Measurements from ENCODE around the gene CCL21.
"Not testable (repeated sequence)": the region's sequence is repeated elsewhere in the genome, so short reads cannot be mapped to it uniquely, and the experiment has no call there.

Gene CCL21, protein sequence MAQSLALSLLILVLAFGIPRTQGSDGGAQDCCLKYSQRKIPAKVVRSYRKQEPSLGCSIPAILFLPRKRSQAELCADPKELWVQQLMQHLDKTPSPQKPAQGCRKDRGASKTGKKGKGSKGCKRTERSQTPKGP

GRCh38 chr9:34710023-34710422 lies at the start of gene CCL21:
CCL21 (minus strand) TSS chr9:34710136; CDS start chr9:34710066, 70 bp downstream.
- DNase-seq (ENCODE audit: low read depth) = no peak

DNA sequence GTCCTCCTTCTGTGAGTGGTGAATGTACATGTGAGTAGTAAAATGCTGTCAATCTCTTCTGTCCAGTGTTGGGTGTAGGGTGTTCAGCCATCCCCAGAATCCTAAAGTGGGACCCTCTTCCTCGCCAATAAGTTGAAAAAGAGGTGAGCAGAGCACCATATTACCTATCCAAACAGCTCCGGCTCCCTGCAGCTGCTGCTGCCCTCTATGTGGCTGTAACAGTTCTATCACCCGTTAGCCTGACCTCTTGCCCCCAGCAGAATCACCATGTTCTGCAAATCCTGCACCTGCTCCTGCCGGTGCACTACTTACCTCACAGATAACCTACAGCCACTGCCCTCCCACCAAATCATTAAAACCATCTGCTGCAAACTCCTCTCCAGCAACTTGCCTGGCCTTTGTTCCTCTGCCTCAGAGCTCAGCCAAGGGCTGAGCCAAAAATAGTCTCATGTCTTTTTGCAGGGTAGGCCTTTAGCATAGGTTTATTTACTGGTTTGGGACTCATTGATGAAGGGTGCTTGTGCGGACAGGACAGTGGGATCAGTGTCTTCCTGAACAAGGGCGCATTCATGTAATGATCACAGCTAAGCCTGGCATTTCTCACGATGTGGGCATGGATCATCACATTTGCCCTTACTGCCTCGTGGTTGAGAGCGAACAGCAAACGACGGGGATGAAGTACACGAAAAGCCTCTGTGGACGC lies 49.6 kb upstream of the CCL21 start:
- no peak for DNase-seq (ENCODE audit: low read depth)

DNA sequence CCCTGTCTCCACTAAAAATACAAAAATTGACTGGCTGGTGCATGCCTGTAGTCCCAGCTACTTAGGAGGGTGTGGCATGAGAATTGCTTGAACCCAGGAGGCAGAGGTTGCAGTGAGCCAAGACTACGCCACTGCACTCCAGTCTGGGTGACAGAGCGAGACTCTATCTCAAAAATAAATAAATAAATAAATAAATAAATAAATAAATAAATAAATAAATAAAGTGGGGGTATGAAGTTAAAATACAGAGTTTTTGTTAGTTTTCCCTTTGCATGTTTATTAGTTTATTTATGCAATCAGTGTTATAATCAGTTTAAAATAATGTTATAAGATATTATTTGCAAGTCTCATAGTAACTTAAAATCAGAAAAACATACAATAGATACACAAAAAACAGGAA lies 40.4 kb upstream of the CCL21 start:
- DNase-seq (ENCODE audit: low read depth) = not testable (repeated sequence)

- DNase-seq (ENCODE audit: low read depth) = no peak
Observed at GRCh38 chr9:34746526-34746925, 36.6 kb upstream of the CCL21 start.

GRCh38 chr9:34744295-34745221 lies 34.6 kb upstream of the CCL21 start:
- DNase-seq (ENCODE audit: low read depth) = no peak

DNA sequence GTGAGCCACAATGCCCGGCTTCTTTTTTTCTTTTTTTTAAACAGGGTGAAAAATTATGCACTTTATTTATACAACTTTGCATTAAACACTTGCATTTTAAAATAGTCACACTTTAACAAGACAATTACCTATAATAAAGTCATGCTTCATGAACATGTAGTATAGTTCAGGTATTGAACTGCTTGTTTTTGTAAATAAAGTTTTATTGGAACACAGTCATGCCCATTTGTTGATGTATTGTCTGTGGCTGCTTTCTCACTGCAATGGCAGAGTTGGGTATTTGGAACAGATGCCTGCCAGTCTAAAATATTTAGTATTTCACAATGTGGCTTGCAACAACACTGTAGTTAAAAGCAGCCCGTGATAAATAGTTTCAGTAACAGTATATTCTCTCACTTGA lies 32.8 kb upstream of the CCL21 start:
- DNase-seq (ENCODE audit: low read depth) = no peak

GRCh38 chr9:34741628-34742027 lies 31.7 kb upstream of the CCL21 start:
- no peak for DNase-seq (ENCODE audit: low read depth)

GRCh38 chr9:34740176-34740575 lies 30.2 kb upstream of the CCL21 start:
- not testable (repeated sequence) for DNase-seq (ENCODE audit: low read depth)

DNA sequence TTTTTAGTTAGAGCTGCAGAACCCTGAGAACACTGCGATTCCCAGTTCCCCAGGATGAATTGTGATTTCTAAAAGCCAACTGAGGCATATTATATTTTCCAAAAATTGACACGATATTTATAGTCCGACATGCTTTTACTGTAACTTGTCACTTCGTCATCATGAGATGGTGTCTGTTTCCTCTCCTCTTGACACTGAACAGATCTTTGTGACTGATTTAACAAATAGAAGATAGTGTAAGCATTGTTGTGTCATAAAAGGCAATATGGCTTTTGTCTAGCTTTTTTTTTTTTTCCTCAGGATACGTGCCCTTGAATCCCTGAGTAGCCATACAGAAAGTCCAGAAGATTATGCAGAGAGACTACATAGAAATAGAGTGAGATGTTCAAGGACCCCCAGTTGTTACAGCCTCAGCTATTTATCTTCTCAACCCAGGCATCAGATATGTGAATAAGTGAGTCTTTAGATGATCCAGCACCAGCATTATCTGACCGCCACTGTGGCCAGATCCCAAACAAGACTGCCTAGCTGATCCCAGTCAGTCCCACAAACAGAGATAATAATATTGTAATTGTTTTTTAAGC lies 27.8 kb upstream of the CCL21 start:
- DNase-seq (ENCODE audit: low read depth) = no peak

- no peak for DNase-seq (ENCODE audit: low read depth)
Observed at GRCh38 chr9:34734720-34735119, 24.8 kb upstream of the CCL21 start.

GRCh38 chr9:34732886-34733285 lies 22.9 kb upstream of the CCL21 start:
- DNase-seq (ENCODE audit: low read depth) = no peak

DNA sequence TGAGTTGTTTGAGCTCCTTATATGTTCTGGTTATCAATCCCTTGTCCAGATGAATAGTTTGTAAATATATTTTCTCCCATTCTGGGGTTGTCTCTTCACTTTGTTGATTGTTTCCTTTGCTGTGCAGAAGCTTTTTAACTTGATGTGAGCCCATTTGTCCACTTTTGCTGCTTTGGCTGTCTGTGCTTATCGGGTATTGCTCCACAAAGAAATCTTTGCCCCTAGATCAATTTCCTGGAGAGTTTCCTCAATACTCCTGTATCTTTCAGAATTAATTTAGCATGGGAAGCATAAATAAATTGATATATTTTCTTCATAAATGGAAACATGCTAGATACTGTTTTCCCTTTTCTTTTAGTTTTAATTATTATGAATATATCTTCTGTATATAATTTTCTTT lies 22.5 kb upstream of the CCL21 start:
- DNase-seq (ENCODE audit: low read depth) = no peak

- DNase-seq (ENCODE audit: low read depth) = no peak
Observed at GRCh38 chr9:34723141-34723540, 13.2 kb upstream of the CCL21 start.

DNA sequence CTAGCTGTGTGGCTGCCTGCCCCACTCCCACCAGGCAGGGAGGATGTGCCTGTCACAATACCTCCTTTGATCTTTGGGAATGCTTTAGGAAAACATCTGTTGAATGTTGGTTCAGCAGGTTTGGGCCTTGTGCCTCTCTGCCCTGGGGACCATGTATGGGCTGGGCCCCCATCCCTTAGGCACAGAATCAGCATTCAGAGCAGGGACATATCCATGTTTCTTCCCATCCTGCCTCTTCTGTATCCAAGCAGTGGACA lies 9.8 kb upstream of the CCL21 start:
- DNase-seq (ENCODE audit: low read depth) = not testable (repeated sequence)

DNA sequence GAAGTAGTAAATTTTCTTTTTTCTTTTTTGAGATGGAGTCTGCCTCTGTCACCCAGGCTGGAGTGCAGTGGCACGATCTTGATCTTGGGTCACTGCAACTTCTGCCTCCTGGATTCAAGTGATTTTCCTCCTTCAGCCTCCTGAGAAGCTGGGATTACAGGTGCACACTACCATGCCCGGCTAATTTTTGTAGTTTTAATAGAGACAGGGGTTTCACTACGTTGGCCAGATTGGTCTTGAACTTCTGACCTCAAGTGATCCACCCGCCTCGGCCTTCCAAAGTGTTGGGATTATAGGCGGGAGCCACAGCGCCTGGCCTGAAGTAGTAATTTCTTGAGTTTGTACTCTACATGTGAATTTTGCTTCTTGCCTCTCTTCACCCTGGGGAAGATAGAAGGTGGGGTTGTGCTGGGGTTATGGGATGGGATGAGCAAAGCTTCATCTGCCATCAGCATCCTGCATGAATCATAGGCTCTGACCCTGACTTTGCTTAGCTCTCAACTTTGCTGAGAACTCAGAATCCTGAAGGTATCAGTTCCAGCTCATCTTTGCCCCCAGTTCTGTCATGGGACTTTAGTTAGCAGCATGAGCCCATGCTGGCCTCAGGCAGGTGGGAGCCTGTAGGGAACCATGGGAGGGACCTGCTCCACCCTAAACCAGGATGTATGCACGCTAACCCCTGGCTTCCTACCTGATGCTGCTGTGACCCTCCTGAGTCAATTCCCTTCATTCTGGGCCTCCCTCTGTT lies 9.3 kb upstream of the CCL21 start:
- no peak for DNase-seq (ENCODE audit: low read depth)

GRCh38 chr9:34717996-34718614 lies 8.2 kb upstream of the CCL21 start:
- DNase-seq (ENCODE audit: low read depth) = no peak

DNA sequence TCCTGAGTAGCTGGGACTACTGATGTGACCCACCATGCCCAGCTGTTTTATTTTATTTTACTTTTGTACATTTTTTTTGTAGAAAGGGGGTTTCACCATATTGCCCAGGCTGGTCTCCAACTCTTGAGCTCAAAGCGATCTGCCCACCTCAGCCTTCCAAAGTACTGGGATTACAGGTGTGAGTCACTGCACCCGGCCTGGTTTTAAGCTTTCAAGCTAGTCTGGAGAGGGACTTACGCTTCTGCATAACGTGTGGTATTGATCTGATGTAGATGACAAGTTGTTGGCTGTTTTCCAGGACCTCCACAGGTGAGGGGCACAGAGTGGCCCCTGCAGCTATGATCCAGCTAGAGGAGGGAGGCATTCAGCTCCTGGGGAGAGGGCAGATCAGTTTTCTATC lies 6.8 kb upstream of the CCL21 start:
- DNase-seq (ENCODE audit: low read depth) = no peak

- DNase-seq (ENCODE audit: low read depth) = no peak
Observed at GRCh38 chr9:34715639-34716215, 5.8 kb upstream of the CCL21 start.

- DNase-seq (ENCODE audit: low read depth) = no peak
Observed at GRCh38 chr9:34714007-34714406, 4.1 kb upstream of the CCL21 start.

DNA sequence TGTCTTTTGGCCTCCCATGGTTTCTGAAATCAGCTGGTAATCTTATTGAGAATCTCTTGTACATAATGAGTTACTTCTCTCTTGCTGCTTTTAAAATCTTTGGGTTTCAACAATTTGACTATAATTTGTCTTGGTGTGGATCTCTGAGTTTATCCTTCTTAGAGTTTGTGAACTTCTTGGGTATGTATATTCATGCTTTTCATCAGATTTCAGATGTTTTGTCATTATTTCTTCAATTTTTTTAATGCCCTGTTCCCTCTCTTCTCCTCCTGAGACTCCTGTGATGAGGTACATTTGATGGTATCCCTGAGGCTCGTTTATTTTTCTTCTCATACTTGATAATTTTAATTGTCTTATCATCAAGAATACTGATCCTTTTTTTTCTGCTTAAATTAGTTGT lies 2.2 kb upstream of the CCL21 start:
- DNase-seq (ENCODE audit: low read depth) = no peak

- DNase-seq (ENCODE audit: low read depth) = no peak
Observed at GRCh38 chr9:34709196-34709978, 549 bp downstream of the CCL21 start.

Data from GM04503 (cell line).